Stimulated activated CD8-positive, alpha-beta memory T cell treated with anti-CD3 and anti-CD28 coated beads, Interleukin-12 subunit alpha, Interleukin-12 subunit beta, amount 100 ng/mL, for 4 hours (primary cell): ENCODE measurements around the gene IKZF3.
"Not testable (repeated sequence)": the region's sequence is repeated elsewhere in the genome, so short reads cannot be mapped to it uniquely, and the experiment has no call there.

Source experiments
- DNase-seq: peaks from one replicate; pipeline ENCODE4 v3.0.0-alpha.2; 2020; ENCODE audit warnings: low read depth

IKZF3 gene

GRCh38 chr17:39754958-39755553 lies 109.1 kb downstream of the IKZF3 start:
- no peak for DNase-seq

GRCh38 chr17:39754161-39754957 lies 109.8 kb downstream of the IKZF3 start:
- DNase-seq = peak; percentile 96

- peak; percentile 68 for DNase-seq
Observed at GRCh38 chr17:39753514-39754160, 110.5 kb downstream of the IKZF3 start.

- no peak for DNase-seq
Observed at GRCh38 chr17:39752241-39752881, 111.8 kb downstream of the IKZF3 start.

- DNase-seq = no peak
Observed at GRCh38 chr17:39751637-39752036, 112.5 kb downstream of the IKZF3 start.

GRCh38 chr17:39751016-39751543 lies 113.0 kb downstream of the IKZF3 start:
- DNase-seq = no peak

GRCh38 chr17:39750131-39751015 lies 113.7 kb downstream of the IKZF3 start:
- no peak for DNase-seq

- not testable (repeated sequence) for DNase-seq
Observed at GRCh38 chr17:39748444-39749034, 115.6 kb downstream of the IKZF3 start.

GRCh38 chr17:39747745-39748144 lies 116.4 kb downstream of the IKZF3 start:
- no peak for DNase-seq

- DNase-seq = no peak
Observed at GRCh38 chr17:39746145-39746461, 118.0 kb downstream of the IKZF3 start.

- DNase-seq = no peak
Observed at GRCh38 chr17:39745335-39746144, 118.6 kb downstream of the IKZF3 start.

- DNase-seq = no peak
Observed at GRCh38 chr17:39744836-39745215, 119.3 kb downstream of the IKZF3 start.

- no peak for DNase-seq
Observed at GRCh38 chr17:39744075-39744835, 119.9 kb downstream of the IKZF3 start.

GRCh38 chr17:39742856-39743436 lies 121.2 kb downstream of the IKZF3 start:
- no peak for DNase-seq

- no peak for DNase-seq
Observed at GRCh38 chr17:39742126-39742855, 121.8 kb downstream of the IKZF3 start.

GRCh38 chr17:39740357-39741111 lies 123.6 kb downstream of the IKZF3 start:
- DNase-seq = no peak

- no peak for DNase-seq
Observed at GRCh38 chr17:39739885-39740356, 124.2 kb downstream of the IKZF3 start.
